ENCODE results near the gene SEPTIN5.

GRCh38 chr22:19668748-19669147 is 45.6 kb upstream of the SEPTIN5 start:
- no peak for TF ChIP-seq EZH2 (IDR thresholded peaks at IDR 0.05; ENCODE audit: insufficient read depth, low read length)
- no peak for TF ChIP-seq CTCF (IDR thresholded peaks at IDR 0.05; ENCODE audit: insufficient read depth, low read depth, low read length)

Measured in astrocyte (in vitro differentiated cells and primary cell).